Calu3 (cell line): Measurements from ENCODE around the gene POFUT1. TPM values are rescaled to one million over a fixed set of nuclear protein-coding genes. Genes with fewer than 3 reads are reported as not detected.
"Not testable (repeated sequence)": the region's sequence is repeated elsewhere in the genome, so short reads cannot be mapped to it uniquely, and the experiment has no call there.

Source experiments
- BruUV-seq: library from RNA; stranded (reverse); fragments of 400-500 nt; replicated peaks from 2 replicates; lab custom pipeline; 2021; lab: Mats Ljungman, UMichigan
- CTCF ChIA-PET: fragments of 300-600 bp; sonication (Branson Sonifier 250); formaldehyde crosslinking; loops from one replicate; lab custom pipeline; 2022; ENCODE audit warnings: antibody characterized with exemption; lab: Charles Lee
- DNase-seq: peaks from one replicate; pipeline ENCODE4 v3.0.0; 2022
- H3K27ac Mint-ChIP-seq: one replicate; pipeline ENCODE4 v1.8.0; 2022; ENCODE audit warnings: mixed read lengths; ENCODE audit not compliant: unreplicated experiment
- H3K27me3 Mint-ChIP-seq: one replicate; pipeline ENCODE4 v1.8.0; 2022; ENCODE audit warnings: mixed read lengths; ENCODE audit not compliant: unreplicated experiment
- H3K36me3 Mint-ChIP-seq: one replicate; pipeline ENCODE4 v1.8.0; 2022; ENCODE audit warnings: mild to moderate bottlenecking, moderate library complexity, mixed read lengths; ENCODE audit not compliant: insufficient read depth, unreplicated experiment
- H3K4me1 Mint-ChIP-seq: one replicate; pipeline ENCODE4 v1.8.0; 2022; ENCODE audit warnings: mild to moderate bottlenecking, low read depth, mixed read lengths; ENCODE audit not compliant: unreplicated experiment
- H3K4me3 Mint-ChIP-seq: one replicate; pipeline ENCODE4 v1.8.0; 2022; ENCODE audit warnings: mild to moderate bottlenecking, low read depth, moderate library complexity, mixed read lengths; ENCODE audit not compliant: unreplicated experiment
- H3K9me3 Mint-ChIP-seq: one replicate; pipeline ENCODE4 v1.8.0; 2022; ENCODE audit warnings: low read depth, mixed read lengths; ENCODE audit not compliant: unreplicated experiment
- CTCF ChIP-seq: fragments of 200-600 bp; IDR thresholded peaks from one replicate; pipeline ENCODE4 v1.8.0; 2022; ENCODE audit warnings: antibody characterized with exemption; ENCODE audit not compliant: unreplicated experiment
- intact Hi-C: fragments of 100-400 bp; cut with micrococcal nuclease; formaldehyde crosslinking; loops from one replicate; pipeline ENCODE4 v1.10.0; 2022; ENCODE audit not compliant: unreplicated experiment
- total RNA-seq: library from RNA; stranded (reverse); gene quantifications from 2 replicates; pipeline ENCODE4 v1.2.3, GENCODE V29; 2022

Gene POFUT1
- total RNA-seq, 1 experiment from 2014 or later, result 87.3 TPM

- Mint-ChIP-seq H3K4me3 (no peak overlapping the region), H3K9me3 (no peaks in the 10 kb centered on the region), H3K4me1 (peaks cover 4% of the 10 kb centered on the region), H3K27ac (no peak overlapping the region), H3K36me3 (no peaks in the 10 kb centered on the region), H3K27me3 (no peaks in the 10 kb centered on the region)
- BruUV-seq, result no TSS peak
- DNase-seq, result no peak
- intact Hi-C loops, result no loop called here
- CTCF ChIA-PET, result no interaction called here
- TF ChIP-seq CTCF, result no peak
Observed at GRCh38 chr20:32261644-32262043, 54.0 kb downstream of the POFUT1 start.

- no peak overlapping the region for H3K27ac Mint-ChIP-seq
- no peaks in the 10 kb centered on the region for H3K9me3 Mint-ChIP-seq
- TF ChIP-seq CTCF, result no peak
- BruUV-seq, result no TSS peak
- DNase-seq, result no peak
- H3K4me1 Mint-ChIP-seq, result no peaks in the 10 kb centered on the region
- H3K36me3 Mint-ChIP-seq, result no peaks in the 10 kb centered on the region
- H3K4me3 Mint-ChIP-seq, result no peak overlapping the region
- H3K27me3 Mint-ChIP-seq, result no peaks in the 10 kb centered on the region
- intact Hi-C loops, result no loop called here
- CTCF ChIA-PET, result interaction anchor here (0.5 kb wide), 1 partner anchor 20 kb away, joined by 3 read pairs; no protein-coding TSS in a partner anchor
Observed at GRCh38 chr20:32263398-32263954, 55.8 kb downstream of the POFUT1 start.

GRCh38 chr20:32271620-32272019 is 63.9 kb downstream of the POFUT1 start:
- Mint-ChIP-seq H3K27me3 (no peaks in the 10 kb centered on the region), H3K9me3 (no peaks in the 10 kb centered on the region), H3K4me3 (no peak overlapping the region), H3K36me3 (peaks cover 11% of the 10 kb centered on the region), H3K4me1 (peaks cover 22% of the 10 kb centered on the region), H3K27ac (no peak overlapping the region)
- BruUV-seq, result no TSS peak
- CTCF ChIA-PET, result no interaction called here
- DNase-seq, result no peak
- no peak for TF ChIP-seq CTCF
- intact Hi-C loops, result no loop called here

GRCh38 chr20:32274359-32274758 is 66.7 kb downstream of the POFUT1 start:
- no peaks in the 10 kb centered on the region for H3K9me3 Mint-ChIP-seq
- DNase-seq, result no peak
- H3K27me3 Mint-ChIP-seq, result no peaks in the 10 kb centered on the region
- no peak overlapping the region for H3K4me3 Mint-ChIP-seq
- no peak overlapping the region for H3K27ac Mint-ChIP-seq
- intact Hi-C loops, result no loop called here
- H3K36me3 Mint-ChIP-seq, result peaks cover 29% of the 10 kb centered on the region
- peaks cover 31% of the 10 kb centered on the region for H3K4me1 Mint-ChIP-seq
- BruUV-seq, result no TSS peak
- no peak for TF ChIP-seq CTCF
- CTCF ChIA-PET, result interaction anchor here (0.7 kb wide), 1 partner anchor 67 kb away, joined by 5 read pairs; no protein-coding TSS in a partner anchor

- H3K27ac Mint-ChIP-seq, H3K4me3 Mint-ChIP-seq, H3K27me3 Mint-ChIP-seq, intact Hi-C loops, H3K9me3 Mint-ChIP-seq, BruUV-seq, CTCF ChIA-PET, DNase-seq: not testable (repeated sequence)
- H3K4me1 Mint-ChIP-seq, result peaks cover 31% of the 10 kb centered on the region
- H3K36me3 Mint-ChIP-seq, result peaks cover 29% of the 10 kb centered on the region
Observed at GRCh38 chr20:32275163-32275562, 67.5 kb downstream of the POFUT1 start.
